GM13976 (cell line): ENCODE results near the gene RPH3AL.

Source experiments
- DNase-seq: peaks from one replicate; pipeline ENCODE4 v3.0.0; 2012; ENCODE audit warnings: low spot score
- in situ Hi-C: fragments of 300-500 bp; cut with MboI; formaldehyde crosslinking; loops from one replicate; pipeline ENCODE4 v1.12.0; 2022; ENCODE audit warnings: low sequenced_read_pairs, mixed read lengths, inconsistent platforms; ENCODE audit not compliant: unreplicated experiment
- TF ChIP-seq, protein P1 (sequence below): IDR thresholded peaks from 2 replicates; pipeline ENCODE4 v1.5.1; 2012; ENCODE audit warnings: borderline replicate concordance, mild to moderate bottlenecking; ENCODE audit not compliant: insufficient read depth; ENCODE audit errors: extremely low read depth, missing control alignments, control extremely low read depth

RPH3AL gene

DNA sequence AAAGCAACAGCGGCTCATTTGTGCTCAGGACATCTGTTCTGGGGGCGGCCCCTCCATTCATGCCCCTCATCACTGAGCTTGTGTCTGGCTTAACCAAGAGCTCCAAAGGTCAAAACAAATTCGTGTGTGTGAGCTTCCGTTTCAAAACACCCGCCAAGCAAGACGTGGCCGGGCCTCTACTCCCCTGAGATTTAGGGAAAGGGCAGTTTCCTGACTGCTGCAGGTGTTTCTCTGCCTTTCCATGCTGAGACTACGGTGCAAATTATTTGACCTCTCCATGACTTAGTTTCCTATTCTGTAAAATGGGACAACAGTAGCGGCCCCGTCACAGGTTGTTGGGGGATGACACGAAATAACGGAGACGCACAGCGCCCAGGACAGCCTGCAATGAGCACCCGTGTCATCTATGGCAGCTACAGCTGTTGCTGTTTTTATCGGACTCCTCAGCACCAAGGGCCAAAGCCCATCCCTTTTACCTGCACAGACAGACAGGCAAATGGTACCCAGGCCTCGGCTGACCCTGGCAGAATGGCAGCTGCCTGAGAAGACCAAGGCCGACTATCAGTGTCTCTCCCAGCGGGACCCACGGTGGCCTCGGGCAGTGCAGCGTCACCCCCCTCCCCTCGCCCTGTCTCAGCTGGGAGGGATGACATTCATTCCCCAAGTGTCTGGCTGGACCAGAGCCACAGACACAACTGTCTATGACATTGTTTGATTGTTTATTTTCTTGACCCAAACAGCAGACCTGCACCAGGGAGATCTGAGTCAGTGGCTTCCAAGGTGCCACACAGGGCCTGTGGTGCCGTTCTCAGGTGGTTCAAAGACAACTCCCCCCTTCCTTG lies 120.4 kb downstream of the RPH3AL start:
- no peak for DNase-seq
- TF ChIP-seq, protein P1, sequence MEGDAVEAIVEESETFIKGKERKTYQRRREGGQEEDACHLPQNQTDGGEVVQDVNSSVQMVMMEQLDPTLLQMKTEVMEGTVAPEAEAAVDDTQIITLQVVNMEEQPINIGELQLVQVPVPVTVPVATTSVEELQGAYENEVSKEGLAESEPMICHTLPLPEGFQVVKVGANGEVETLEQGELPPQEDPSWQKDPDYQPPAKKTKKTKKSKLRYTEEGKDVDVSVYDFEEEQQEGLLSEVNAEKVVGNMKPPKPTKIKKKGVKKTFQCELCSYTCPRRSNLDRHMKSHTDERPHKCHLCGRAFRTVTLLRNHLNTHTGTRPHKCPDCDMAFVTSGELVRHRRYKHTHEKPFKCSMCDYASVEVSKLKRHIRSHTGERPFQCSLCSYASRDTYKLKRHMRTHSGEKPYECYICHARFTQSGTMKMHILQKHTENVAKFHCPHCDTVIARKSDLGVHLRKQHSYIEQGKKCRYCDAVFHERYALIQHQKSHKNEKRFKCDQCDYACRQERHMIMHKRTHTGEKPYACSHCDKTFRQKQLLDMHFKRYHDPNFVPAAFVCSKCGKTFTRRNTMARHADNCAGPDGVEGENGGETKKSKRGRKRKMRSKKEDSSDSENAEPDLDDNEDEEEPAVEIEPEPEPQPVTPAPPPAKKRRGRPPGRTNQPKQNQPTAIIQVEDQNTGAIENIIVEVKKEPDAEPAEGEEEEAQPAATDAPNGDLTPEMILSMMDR, result no peak
- in situ Hi-C loops, result no loop called here

GRCh38 chr17:231191-231965 lies 121.2 kb downstream of the RPH3AL start:
- in situ Hi-C loops, result no loop called here
- TF ChIP-seq, protein P1, result no peak
- no peak for DNase-seq

- TF ChIP-seq, protein P1, result no peak
- no peak for DNase-seq
- in situ Hi-C loops, result no loop called here
Measured at GRCh38 chr17:230395-230770, 122.2 kb downstream of the RPH3AL start.

DNA sequence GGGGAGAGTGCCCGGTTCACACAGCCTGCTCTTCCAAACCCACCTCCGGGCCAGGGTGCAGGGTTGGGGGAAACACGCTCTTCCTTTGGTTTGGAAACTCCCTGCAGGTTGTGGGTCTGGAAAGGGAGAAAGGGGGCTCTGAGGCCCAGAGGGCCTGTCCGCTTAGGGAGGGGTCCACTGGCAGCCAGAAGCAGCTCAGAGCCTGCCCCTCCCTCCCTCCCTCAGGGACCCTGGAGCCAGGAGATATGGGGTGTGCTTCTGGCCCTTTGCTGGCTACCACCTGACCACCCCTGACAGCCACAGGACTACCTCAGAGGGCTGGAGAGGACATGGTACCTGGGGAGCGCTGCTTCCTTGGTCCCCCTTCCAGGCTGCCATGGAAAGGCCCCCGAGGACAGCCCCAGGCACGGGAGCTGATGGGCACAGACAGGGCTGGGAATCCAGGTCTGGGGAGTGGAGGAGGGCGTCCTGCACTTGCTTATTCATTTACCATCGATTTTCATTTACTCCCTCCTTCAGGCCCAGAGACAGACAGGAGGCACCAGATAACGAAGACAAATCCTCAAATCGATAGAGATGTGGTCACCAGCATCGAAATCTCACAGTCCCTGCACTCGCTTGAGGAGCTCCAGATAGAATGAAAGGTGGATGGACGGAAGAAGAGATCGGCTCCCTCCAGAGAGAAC lies 122.8 kb downstream of the RPH3AL start:
- in situ Hi-C loops, result no loop called here
- TF ChIP-seq, protein P1, result no peak
- DNase-seq, result no peak

GRCh38 chr17:228951-229708 lies 123.5 kb downstream of the RPH3AL start:
- TF ChIP-seq, protein P1, result no peak
- no peak for DNase-seq
- in situ Hi-C loops, result no loop called here

DNA sequence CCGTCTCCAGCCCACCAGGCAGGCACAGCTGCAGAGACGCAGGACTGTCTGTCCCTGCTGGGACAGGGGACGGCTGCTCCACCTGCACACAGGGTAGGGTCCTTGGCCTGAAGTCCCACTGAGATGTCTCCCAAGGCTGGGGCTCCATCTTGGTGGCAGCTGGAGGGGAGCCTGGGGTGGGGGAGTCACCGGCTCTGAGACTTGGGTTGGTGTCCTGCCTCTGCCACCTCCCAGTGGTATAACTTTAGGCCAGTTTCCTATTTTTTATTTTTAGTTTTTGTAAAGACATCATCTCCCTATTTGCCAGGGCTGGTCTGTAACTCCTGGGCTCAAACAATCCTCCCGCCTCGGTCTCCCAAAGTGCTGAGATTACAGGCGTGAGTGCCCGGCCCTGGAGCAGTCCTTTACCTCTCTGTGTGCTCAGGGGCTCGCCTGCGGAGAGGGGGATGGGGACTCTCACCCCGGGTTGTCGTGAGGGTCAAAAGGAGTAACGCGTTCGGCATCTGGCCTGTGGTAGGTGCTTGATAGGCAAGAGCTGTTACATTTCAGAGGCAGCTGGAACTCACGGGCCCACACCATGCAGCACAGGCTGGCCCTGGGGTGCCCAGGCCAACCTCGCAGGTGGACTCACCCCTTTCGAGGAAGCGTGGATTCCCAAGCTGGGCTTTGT lies 124.5 kb downstream of the RPH3AL start:
- TF ChIP-seq, protein P1, result no peak
- no peak for DNase-seq
- in situ Hi-C loops, result no loop called here
